Measurements from ENCODE around the gene ASB3.

DNA sequence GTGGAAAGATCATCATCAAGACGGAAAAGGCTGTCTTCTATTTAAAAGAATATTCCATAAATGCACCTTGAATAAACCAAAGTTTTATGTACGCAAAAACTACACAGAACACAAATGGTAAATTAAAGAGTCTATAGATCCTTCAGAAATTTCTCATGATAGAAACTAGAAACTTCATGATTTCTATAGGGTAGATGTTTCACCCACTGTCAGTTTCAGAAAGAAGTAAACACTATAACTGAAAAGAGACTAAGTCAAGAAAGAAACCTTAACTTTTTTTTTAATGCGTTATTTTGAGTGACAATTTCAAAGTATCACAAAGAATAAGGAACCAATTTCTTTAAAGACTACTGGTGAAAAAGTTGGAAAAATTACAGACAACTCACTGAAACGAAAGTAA, 61.1 kb downstream of the ASB3 start:
- TF ChIP-seq, protein P1, sequence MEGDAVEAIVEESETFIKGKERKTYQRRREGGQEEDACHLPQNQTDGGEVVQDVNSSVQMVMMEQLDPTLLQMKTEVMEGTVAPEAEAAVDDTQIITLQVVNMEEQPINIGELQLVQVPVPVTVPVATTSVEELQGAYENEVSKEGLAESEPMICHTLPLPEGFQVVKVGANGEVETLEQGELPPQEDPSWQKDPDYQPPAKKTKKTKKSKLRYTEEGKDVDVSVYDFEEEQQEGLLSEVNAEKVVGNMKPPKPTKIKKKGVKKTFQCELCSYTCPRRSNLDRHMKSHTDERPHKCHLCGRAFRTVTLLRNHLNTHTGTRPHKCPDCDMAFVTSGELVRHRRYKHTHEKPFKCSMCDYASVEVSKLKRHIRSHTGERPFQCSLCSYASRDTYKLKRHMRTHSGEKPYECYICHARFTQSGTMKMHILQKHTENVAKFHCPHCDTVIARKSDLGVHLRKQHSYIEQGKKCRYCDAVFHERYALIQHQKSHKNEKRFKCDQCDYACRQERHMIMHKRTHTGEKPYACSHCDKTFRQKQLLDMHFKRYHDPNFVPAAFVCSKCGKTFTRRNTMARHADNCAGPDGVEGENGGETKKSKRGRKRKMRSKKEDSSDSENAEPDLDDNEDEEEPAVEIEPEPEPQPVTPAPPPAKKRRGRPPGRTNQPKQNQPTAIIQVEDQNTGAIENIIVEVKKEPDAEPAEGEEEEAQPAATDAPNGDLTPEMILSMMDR (IDR thresholded peaks at IDR 0.05): no peak
- no peak for TF ChIP-seq POLR2A (IDR thresholded peaks at IDR 0.05)

Data from transverse colon (tissue), 3 donors.